Stimulated activated CD8-positive, alpha-beta memory T cell treated with anti-CD3 and anti-CD28 coated beads, Interleukin-4, amount 100 ng/mL, for 4 hours (primary cell): ENCODE results near the gene CCDC85B.
"Not testable (repeated sequence)": the region's sequence is repeated elsewhere in the genome, so short reads cannot be mapped to it uniquely, and the experiment has no call there.

Source experiments
- DNase-seq, 2 donors: peaks; one replicate each; pipeline ENCODE4 v3.0.0-alpha.2; 2020; ENCODE audit warnings: low read depth in 2 of 2, low spot score in 1 of 2

Gene CCDC85B

DNA sequence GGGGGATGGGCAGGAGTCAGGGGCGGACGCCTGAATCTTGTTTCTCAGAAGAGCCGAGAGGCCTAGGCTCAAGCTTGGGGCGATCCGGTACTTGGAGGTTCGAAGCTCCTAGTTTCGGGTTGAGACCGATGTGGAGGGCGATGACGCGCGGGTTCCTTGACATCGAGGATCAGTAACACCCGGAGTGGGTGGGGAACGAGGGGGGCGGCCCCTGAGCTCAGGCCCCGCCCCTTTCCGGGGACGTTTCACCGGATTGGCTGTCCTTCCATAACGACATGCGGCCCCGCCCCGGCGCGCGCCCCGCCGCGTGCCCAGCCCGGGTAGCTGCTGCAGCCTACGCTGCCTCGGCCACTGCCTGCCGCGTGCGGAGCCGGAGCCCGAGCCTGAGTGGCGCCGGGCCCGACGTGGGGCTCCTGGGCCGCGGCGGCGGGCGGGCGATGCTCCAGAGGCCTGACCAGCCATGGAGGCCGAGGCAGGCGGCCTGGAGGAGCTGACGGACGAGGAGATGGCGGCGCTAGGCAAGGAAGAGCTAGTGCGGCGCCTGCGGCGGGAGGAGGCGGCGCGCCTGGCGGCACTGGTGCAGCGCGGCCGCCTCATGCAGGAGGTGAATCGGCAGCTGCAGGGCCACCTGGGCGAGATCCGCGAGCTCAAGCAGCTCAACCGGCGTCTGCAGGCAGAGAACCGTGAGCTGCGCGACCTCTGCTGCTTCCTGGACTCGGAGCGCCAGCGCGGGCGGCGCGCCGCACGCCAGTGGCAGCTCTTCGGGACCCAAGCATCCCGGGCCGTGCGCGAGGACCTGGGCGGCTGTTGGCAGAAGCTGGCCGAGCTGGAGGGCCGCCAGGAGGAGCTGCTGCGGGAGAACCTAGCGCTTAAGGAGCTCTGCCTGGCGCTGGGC, at the start of gene CCDC85B:
Gene CCDC85B, plus strand, starts transcription at position 350 of the 895 bp plus-strand sequence. Its CDS starts 111 bp downstream, at position 461.
- DNase-seq, result peak; percentile 94 to 99

DNA sequence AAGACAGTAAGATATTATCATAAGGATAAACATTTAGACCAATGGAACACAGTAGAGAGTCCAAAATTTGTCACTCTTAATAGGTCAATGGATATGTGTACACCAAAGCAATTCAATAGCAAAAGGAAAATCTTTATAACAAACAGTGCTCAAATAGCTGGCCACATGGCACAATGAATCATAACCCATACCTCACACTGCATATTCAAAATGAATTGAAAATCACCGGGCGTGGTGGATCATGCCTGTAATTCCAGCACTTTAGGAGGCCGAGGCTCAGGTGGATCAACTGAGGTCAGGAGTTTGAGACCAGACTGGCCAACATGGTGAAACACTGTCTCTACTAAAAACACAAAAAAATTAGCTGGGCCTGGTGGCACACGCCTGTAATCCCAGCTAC, 48.3 kb upstream of the CCDC85B start:
- no peak for DNase-seq

DNA sequence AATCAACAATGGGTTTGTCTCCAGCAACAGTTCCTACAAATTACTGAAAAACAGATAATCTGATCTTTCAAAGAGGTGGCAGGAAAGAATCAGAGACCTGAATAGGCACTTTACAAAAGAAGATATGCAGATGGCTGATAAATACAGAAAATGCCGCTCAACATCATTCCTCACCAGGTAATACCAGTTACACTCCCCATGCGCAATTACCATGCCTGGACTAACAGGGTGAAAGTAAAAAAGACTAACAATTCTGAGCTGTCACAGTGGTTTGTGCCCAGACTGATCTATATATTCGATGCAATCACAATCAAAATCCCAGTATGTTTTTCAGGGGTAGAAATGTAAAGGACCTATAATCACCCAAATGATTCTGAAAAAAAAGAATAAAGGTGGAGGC, 46.7 kb upstream of the CCDC85B start:
- DNase-seq, result no peak

DNA sequence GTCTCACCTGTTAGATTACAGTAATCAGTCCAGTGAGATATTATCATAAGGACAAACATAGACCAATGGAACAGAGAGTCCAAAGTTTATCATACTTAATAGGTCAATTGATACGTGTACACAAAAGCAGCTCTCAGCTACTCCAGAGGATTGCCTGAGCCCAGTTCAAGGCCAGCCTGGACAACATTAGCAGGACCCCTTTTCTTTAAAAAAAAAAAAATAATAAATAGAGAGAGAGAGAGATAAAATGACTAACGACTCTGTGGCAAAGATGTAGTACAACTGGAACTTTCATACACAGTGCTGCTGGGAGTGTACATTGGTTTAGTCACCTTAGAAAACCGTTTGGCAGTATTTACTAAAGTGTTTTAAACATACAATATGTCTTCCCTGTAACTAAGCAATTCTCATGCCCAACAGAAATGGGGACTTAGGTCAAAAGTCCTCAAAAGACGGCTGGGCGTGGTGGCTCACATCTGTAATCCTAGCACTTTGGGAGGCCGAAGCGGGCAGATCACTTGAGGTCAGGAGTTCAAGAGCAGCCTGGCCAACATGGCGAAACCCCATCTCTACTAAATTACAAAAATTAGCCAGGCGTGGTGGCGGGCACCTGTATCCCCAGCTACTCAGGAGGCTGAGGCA, 46.1 kb upstream of the CCDC85B start:
- DNase-seq, result no peak

DNA sequence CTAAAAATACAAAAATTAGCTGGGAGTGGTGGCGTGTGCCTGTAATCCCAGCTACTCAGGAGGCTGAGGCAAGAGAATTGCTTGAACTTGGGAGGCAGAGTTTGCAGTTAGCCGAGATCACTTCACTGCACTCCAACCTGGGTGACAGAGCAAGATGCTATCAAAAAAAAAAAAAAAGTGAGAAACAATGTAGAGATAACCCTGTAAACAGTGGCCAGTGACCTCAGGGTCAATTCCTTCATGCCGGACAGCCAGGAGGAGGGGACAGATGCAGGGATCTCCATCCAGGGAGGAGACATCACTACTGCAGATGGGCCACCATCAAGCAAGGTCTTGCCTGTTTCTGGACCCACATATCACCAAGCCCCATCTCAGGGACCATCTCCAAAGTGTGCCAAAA, 42.7 kb upstream of the CCDC85B start:
- DNase-seq, result no peak

DNA sequence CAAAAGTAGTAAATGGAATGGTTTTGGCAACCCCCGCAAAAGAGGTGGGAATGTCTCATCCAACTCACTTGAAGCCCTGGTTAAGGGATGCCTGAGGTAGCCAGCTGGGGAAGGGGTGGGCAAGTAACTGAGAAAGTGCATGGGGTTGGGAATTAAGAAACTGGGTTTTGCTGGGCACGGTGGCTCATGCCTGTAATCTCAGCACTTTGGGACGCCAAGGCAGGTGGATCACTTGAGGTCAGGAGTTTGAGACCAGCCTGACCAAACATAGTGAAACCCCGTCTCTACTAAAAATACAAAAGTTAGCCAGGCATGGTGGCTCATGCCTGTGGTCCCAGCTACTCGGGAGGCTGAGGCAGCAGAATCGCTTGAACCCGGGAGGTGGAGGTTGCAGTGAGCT, 41.8 kb upstream of the CCDC85B start:
- not testable (repeated sequence) for DNase-seq

DNA sequence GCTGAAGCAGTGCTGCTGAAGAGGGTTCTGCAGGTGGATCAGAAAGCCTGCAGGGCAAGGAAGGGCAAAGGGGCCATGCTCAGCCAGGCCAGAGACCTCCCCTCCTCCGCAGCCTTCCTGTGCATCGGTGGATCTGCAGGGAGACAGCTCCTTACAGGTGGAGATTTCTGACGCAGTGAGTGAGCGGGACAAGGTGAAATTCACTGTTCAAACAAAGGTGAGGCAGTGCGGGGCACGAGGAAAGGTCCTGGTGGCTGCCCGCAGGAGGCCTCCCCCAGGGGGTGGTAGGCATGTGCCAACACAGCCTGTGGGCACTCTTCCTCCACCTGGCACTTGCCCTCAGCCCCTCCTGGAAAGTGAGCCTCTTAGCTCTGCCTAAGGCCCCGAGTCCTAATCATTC, 41.1 kb upstream of the CCDC85B start:
- DNase-seq, result no peak

DNA sequence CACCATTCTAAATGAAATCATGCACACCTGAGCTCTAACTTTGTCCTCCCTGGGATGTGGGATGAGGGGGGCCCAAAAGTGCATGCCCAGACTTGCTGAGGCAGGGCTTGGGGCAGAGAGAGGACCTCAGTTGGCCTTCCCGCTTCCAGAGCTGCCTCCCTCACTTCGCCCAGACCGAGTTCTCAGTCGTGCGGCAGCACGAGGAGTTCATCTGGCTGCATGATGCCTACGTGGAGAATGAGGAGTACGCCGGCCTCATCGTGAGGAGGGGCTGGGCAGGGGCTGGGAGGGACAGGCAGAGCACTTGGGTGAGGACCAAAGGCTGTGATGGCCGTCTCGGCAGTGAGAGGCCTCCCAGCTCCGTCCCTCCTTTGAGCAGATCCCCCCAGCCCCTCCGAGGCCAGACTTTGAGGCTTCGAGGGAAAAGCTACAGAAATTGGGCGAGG, 40.7 kb upstream of the CCDC85B start:
- no peak for DNase-seq

DNA sequence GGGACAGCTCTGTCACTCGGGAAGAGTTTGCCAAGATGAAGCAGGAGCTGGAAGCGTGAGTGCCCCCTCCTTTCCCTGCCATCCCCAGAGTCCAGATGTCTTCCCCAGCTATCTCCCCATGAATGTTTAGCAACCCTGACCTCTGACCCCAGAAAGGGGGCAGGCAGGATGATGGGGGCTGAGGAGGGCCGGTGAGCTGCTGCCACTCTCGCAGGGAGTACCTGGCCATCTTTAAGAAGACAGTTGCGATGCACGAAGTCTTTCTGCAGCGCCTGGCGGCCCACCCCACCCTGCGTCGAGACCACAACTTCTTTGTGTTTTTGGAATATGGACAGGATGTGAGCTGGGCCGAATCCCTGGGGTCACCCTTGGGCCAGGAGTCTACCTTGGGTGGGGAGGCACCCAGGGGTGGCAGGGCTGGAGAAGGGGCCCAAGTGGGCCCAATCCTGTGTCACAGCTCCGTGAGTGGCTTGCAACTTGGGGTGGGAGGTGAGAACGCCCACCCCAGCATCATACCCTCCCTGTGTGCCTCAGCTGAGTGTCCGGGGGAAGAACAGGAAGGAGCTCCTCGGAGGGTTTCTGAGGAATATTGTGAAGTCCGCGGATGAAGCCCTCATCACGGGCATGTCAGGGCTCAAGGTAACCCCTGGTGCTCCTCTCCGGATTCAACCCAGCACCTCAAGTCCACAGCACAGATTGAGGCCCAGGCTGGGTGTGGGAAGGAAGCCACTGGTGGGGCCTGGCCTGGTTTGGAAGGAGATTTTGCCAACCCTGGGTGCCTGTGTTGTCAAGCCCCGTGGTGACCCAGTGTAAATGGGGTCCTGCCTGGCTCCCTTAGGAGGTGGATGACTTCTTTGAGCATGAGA, 40.0 kb upstream of the CCDC85B start:
- DNase-seq, result no peak

DNA sequence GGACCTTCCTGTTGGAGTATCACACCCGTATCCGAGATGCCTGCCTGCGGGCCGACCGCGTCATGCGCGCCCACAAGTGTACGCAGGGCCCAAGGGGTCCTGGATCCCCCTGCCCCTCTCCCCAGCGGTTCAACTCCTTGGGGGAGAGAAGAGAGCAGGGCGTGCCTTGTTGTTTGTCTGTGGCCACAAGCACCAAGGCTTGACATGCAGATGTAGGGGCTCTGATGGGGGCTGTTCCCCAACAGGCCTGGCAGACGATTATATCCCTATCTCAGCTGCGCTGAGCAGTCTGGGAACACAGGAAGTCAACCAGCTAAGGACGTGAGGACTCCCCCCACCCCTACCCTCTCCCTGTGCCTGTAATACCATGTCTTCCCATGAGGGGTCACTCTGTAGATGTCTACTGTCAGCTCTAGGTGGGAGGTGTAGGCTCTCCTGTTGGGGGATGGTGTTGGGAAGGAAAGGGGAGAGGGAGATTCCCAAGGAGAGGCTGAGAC, 39.3 kb upstream of the CCDC85B start:
- DNase-seq, result no peak

DNA sequence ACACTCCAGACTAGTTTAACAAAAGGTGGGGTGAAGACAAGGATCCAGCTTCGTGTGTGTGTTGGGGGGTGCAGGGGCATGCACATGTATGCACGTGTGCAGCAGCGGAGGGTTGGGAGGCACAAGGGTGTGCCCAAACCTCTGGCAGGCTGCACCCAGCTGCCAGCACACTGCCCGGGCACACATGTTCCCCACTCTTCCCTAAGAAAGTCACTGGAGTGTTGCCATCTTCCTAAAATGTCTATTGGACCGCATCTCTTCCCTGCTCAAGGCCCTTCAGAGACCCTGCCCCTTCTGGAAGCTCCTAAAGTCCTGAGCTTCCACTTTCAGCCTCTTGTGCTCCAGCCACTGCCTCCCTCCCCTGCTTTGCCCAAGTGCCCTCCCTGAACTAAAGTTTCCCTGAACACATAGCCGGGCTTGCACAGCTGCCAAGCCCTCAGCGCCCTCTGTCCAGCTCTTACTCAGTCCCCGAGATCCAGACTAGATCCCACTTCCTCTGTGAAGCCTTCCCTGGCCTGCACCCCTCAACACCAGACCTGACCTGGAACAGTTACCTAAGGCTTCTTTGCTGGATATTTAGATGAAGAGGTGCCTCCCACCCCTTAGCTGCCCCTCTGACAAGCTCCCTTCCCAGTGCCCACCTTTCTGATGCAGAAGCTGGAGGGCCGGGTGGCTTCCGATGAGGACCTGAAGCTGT, 38.5 kb upstream of the CCDC85B start:
- no peak for DNase-seq

DNA sequence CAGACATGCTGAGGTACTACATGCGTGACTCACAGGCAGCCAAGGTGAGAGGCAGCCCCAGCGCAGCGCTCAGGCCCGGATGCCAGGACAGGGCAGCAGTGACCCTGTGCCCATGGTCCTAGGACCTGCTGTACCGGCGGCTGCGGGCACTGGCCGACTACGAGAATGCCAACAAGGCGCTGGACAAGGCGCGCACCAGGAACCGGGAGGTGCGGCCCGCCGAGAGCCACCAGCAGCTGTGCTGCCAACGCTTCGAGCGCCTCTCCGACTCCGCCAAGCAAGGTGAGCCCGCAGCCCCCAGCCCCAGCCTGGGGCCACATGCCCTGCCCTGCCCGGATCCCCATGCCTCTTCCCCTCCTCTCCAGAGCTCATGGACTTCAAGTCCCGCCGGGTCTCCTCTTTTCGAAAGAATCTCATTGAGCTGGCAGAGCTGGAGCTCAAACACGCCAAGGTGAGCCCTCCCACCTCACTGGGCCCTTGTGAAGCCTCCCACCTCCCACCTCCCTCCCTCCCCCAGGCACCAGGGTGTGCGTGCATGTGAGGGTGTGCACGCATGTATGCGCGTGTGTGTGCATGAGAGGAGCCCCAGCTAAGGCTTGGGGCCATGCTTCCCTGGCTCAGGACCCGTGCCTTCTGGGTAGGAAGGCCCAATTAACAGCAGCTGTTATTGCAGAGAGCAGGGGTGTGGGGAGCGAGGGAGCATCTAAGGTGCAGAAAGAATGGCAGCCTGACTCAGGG, 37.8 kb upstream of the CCDC85B start:
- no peak for DNase-seq

DNA sequence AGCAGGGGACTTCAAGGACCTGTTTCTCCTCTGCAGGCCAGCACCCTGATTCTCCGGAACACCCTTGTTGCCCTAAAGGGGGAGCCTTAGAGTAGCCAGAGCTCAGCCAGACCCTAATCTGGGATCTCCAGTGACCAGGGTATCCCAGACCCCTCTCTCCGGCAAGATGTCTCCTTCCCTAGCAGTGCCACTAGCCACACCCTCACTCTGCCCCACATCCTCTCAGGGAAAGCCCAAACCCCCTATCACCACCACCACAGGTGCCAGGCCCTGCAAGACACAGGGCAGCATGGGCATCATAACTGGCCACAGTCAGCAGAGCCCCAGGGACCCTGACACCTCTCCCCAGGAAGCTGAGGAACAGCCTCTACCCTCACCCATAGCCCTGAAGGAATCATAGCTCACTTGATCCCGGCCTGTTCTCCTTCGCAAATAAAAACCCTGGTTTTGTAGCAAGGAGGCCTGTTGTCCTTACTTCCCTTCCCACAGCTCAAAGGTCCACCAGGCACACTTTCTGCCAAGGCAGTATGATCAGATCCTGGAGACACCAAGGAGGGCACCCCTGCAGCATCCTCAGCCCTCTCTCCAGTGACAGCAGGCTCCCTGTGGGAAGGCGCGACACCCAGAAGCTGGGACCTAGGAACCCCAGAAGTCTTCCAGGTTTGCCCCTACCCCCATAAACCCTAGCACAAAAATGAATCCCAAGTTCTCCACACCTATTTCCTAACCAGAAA, 37.1 kb upstream of the CCDC85B start:
- no peak for DNase-seq

DNA sequence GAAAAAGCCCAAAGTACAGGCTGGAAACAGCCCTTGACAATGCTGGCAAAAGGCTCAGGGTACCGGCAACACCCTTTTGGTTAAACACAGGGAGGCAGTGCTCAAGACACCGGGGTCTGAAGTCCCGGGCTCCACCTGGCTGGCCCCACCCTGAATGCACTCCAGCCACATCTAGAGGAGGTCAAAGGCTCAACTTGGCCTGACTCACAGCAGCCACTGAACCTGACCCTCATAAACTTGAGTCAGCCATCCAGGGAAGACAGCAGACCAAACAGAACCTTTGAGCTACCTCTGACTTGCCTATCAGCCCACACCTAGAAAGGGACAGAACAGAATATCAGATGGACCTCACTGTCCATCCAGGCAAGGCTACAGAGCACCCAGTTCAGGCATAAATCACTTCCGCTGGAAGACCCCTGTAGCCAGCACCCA, 36.3 kb upstream of the CCDC85B start:
- no peak for DNase-seq

DNA sequence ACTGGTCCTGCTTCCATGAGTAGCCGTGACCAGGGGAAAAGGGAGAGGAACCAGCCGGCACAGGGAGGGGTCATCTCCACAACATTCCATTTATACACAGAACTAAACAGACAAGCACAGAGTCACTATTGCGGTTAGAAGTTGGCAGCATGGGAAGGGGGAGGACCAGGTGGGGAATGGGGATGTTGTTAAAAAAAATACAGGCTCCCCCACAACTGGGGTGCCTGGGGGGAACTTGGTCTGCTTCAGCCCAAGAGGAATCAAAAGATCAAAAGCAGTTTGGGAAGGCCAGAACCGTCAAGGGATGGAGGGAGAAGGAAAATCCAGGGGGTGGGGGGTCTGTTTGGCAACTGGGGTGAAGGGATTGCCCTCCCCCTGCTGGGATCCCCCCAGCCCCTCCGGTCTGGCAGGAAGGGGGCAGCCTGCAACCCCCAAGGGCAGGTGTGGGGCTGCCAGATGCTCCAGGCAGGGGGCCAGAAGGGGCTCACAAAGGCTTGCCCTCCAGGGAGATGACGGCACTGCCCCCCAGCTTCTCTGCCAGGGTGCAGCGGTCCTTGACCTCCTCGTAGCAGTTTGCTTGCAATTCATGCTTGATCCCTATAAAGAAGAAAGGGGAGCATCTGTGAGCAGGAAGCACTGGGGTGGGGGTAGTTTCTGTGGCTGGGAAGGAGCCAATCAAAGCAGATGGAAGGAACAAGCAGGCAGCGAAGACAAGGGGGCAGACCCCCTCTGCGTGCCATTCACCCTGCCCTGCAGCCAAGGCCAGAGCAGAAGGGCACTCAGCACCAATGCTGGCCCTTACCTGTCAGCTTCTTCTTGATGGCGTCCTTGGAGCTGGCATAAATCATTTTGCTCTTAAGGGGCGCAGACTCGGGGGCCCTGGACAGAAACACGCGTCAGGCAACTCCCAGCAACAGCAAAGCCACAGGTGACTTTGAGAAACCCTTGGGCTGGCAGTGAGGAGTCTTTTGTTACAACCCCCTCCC, 35.3 kb upstream of the CCDC85B start:
- no peak for DNase-seq

DNA sequence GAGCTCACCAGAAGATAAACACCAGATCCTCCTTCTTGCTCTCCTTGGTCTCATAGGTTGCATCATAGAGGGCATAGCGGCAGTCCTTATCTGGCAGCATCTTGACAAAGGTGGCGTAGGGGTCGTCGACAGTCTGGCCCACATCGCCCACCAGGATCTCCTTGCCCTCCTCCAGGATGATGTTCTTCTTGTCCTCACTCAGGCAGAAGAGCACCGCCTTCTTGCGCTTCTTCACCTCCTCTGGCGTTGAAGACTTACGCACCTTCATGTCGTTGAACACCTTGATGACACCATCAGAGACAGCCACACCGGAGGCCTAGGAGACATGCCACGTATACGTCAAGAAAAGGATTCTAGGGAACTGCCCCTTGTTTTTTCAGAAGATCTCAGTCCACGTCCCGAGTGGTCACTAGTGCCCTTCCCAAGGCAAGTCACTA, 34.5 kb upstream of the CCDC85B start:
- no peak for DNase-seq

DNA sequence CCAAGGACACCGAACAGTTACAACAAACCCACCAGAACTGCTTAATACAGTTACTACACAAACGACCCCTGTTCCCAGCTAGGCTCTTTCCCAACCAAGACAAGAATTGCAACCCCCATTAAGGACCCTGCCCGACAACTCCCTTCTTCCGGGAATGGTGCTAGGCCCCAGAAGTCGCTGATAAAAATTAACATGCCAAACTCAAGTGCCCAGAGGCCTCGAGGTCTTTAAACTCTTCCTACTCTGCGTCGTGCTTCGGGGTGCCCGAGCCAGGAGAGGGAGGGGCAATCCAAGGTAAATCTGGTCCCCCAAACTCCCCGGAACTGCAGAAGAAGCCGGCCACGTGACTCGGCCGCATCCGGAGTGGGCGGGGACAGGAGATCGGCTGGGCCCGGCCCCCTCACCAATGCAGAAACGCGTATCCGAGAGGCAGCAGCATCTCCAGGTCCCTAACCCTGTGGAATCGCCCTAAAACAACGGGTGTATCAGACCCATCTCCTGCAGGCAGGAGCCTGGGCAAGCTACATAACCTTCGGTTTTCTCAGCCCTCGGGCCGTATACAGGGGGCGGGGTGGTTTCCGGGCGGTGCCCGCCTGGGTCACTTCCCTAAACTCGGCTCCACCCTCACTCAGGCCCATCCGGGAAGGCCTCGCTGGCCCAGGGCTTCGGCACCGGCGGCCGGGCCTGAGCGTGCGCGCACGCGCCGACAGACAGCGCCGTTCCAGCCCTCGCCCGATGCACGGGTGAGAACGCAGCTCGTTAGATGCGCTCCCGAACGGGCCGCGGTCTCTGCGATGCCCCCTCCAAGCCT, 33.6 kb upstream of the CCDC85B start:
- peak; percentile 65 to 72 for DNase-seq
